HG02943 (cell line): ENCODE measurements around the gene NCOA1.

ENCODE experiments used
- ATAC-seq: cut with Tn5 transposase; IDR thresholded peaks from one replicate; pipeline ENCODE4 v1.9.1; 2021; ENCODE audit warnings: mild to moderate bottlenecking, low read depth, moderate library complexity; ENCODE audit not compliant: unreplicated experiment

The NCOA1 gene

GRCh38 chr2:24724111-24724775, 233.2 kb downstream of the NCOA1 start:
- ATAC-seq = no peak

GRCh38 chr2:24725956-24726355, 234.9 kb downstream of the NCOA1 start:
- no peak for ATAC-seq

- ATAC-seq = no peak
These were observed 239.4 kb downstream of the NCOA1 start for GRCh38 chr2:24730481-24730880.

- no peak for ATAC-seq
These were observed 240.0 kb downstream of the NCOA1 start for GRCh38 chr2:24731040-24731439.

- no peak for ATAC-seq
These were observed 240.9 kb downstream of the NCOA1 start for GRCh38 chr2:24731923-24732322.

- ATAC-seq = no peak
These were observed 243.7 kb downstream of the NCOA1 start for GRCh38 chr2:24734741-24735140.

GRCh38 chr2:24739354-24740025, 248.4 kb downstream of the NCOA1 start:
- no peak for ATAC-seq

- ATAC-seq = no peak
These were observed 249.1 kb downstream of the NCOA1 start for GRCh38 chr2:24740142-24740541.

- ATAC-seq = no peak
These were observed 251.7 kb downstream of the NCOA1 start for GRCh38 chr2:24742730-24743129.

- no peak for ATAC-seq
These were observed 252.9 kb downstream of the NCOA1 start for GRCh38 chr2:24743924-24744323.

- ATAC-seq = no peak
These were observed 253.3 kb downstream of the NCOA1 start for GRCh38 chr2:24744356-24744755.

GRCh38 chr2:24745825-24746224, 254.8 kb downstream of the NCOA1 start:
- ATAC-seq = no peak

- no peak for ATAC-seq
These were observed 256.2 kb downstream of the NCOA1 start for GRCh38 chr2:24747299-24747698.

GRCh38 chr2:24749069-24749691, 258.1 kb downstream of the NCOA1 start:
- no peak for ATAC-seq

- ATAC-seq = no peak
These were observed 264.1 kb downstream of the NCOA1 start for GRCh38 chr2:24754985-24755705.

GRCh38 chr2:24756789-24757188, 265.7 kb downstream of the NCOA1 start:
- ATAC-seq = no peak

GRCh38 chr2:24761866-24762265, 270.8 kb downstream of the NCOA1 start:
- no peak for ATAC-seq

GRCh38 chr2:24762518-24762917, 271.5 kb downstream of the NCOA1 start:
- no peak for ATAC-seq

- ATAC-seq = no peak
These were observed 272.8 kb downstream of the NCOA1 start for GRCh38 chr2:24763843-24764242.

GRCh38 chr2:24766609-24767008, 275.6 kb downstream of the NCOA1 start:
- ATAC-seq = no peak

GRCh38 chr2:24768013-24768412, 277.0 kb downstream of the NCOA1 start:
- no peak for ATAC-seq
